ENCODE data around the gene CCDC73.
"Not testable (repeated sequence)": the region's sequence is repeated elsewhere in the genome, so short reads cannot be mapped to it uniquely, and the experiment has no call there.

Gene CCDC73

GRCh38 chr11:32781721-32782120 is 12.7 kb downstream of the CCDC73 start:
- Histone ChIP-seq H3K27me3 (replicated peaks) (no peaks in the 10 kb centered on the region), H3K27ac (no peak overlapping the region), H3K36me3 (replicated peaks) (no peaks in the 10 kb centered on the region), H3K4me3 (ENCODE audit: low read depth, low read length) (no peak overlapping the region)
- in situ Hi-C loops (cut with HindIII; ENCODE audit: low pct_ligation_motif_present, low sequenced_read_pairs) = no loop called here
- no peak for DNase-seq
- no peak for TF ChIP-seq CTCF (IDR thresholded peaks at IDR 0.05; ENCODE audit: low read depth, low read length, missing control alignments)

GRCh38 chr11:32780839-32781238 is 13.6 kb downstream of the CCDC73 start:
- in situ Hi-C loops (cut with HindIII; ENCODE audit: low pct_ligation_motif_present, low sequenced_read_pairs); H3K4me3 ChIP-seq (ENCODE audit: low read depth, low read length); H3K27ac ChIP-seq; H3K27me3 ChIP-seq (replicated peaks); H3K36me3 ChIP-seq (replicated peaks); DNase-seq: not testable (repeated sequence)

- no peak for DNase-seq
- TF ChIP-seq CTCF (IDR thresholded peaks at IDR 0.05; ENCODE audit: low read depth, low read length, missing control alignments) = no peak
- Histone ChIP-seq H3K36me3 (replicated peaks) (no peaks in the 10 kb centered on the region), H3K27me3 (replicated peaks) (no peaks in the 10 kb centered on the region), H3K4me3 (ENCODE audit: low read depth, low read length) (no peak overlapping the region), H3K27ac (no peak overlapping the region)
- in situ Hi-C loops (cut with HindIII; ENCODE audit: low pct_ligation_motif_present, low sequenced_read_pairs) = no loop called here
Measured at GRCh38 chr11:32779136-32779535, 15.3 kb downstream of the CCDC73 start.

GRCh38 chr11:32775908-32776307 is 18.6 kb downstream of the CCDC73 start:
- H3K27ac ChIP-seq = no peak overlapping the region
- in situ Hi-C loops (cut with HindIII; ENCODE audit: low pct_ligation_motif_present, low sequenced_read_pairs) = no loop called here
- no peak for DNase-seq
- H3K36me3 ChIP-seq (replicated peaks) = no peaks in the 10 kb centered on the region
- TF ChIP-seq CTCF (IDR thresholded peaks at IDR 0.05; ENCODE audit: low read depth, low read length, missing control alignments) = no peak
- H3K4me3 ChIP-seq (ENCODE audit: low read depth, low read length) = no peak overlapping the region
- no peaks in the 10 kb centered on the region for H3K27me3 ChIP-seq (replicated peaks)

GRCh38 chr11:32774081-32774480 is 20.4 kb downstream of the CCDC73 start:
- no peak overlapping the region for H3K27ac ChIP-seq
- H3K36me3 ChIP-seq (replicated peaks) = no peaks in the 10 kb centered on the region
- DNase-seq = no peak
- H3K27me3 ChIP-seq (replicated peaks) = no peaks in the 10 kb centered on the region
- no peak overlapping the region for H3K4me3 ChIP-seq (ENCODE audit: low read depth, low read length)
- in situ Hi-C loops (cut with HindIII; ENCODE audit: low pct_ligation_motif_present, low sequenced_read_pairs) = no loop called here
- TF ChIP-seq CTCF (IDR thresholded peaks at IDR 0.05; ENCODE audit: low read depth, low read length, missing control alignments) = no peak

GRCh38 chr11:32772731-32773130 is 21.7 kb downstream of the CCDC73 start:
- H3K4me3 ChIP-seq (ENCODE audit: low read depth, low read length) = no peak overlapping the region
- H3K27ac ChIP-seq = no peak overlapping the region
- no peaks in the 10 kb centered on the region for H3K36me3 ChIP-seq (replicated peaks)
- no peak for DNase-seq
- TF ChIP-seq CTCF (IDR thresholded peaks at IDR 0.05; ENCODE audit: low read depth, low read length, missing control alignments) = no peak
- no peaks in the 10 kb centered on the region for H3K27me3 ChIP-seq (replicated peaks)
- in situ Hi-C loops (cut with HindIII; ENCODE audit: low pct_ligation_motif_present, low sequenced_read_pairs) = no loop called here

GRCh38 chr11:32761774-32762173 is 32.7 kb downstream of the CCDC73 start:
- H3K4me3 ChIP-seq (ENCODE audit: low read depth, low read length); in situ Hi-C loops (cut with HindIII; ENCODE audit: low pct_ligation_motif_present, low sequenced_read_pairs); H3K27me3 ChIP-seq (replicated peaks); DNase-seq; H3K36me3 ChIP-seq (replicated peaks); H3K27ac ChIP-seq: not testable (repeated sequence)
